ENCODE measurements around the gene SERPINE1.

Gene SERPINE1

GRCh38 chr7:101156866-101157589 lies 30.1 kb downstream of the SERPINE1 start:
- DNase-seq (ENCODE audit: low spot score) = no peak

- no peak for DNase-seq (ENCODE audit: low spot score)
Measured at GRCh38 chr7:101159696-101160674, 33.1 kb downstream of the SERPINE1 start.

DNA sequence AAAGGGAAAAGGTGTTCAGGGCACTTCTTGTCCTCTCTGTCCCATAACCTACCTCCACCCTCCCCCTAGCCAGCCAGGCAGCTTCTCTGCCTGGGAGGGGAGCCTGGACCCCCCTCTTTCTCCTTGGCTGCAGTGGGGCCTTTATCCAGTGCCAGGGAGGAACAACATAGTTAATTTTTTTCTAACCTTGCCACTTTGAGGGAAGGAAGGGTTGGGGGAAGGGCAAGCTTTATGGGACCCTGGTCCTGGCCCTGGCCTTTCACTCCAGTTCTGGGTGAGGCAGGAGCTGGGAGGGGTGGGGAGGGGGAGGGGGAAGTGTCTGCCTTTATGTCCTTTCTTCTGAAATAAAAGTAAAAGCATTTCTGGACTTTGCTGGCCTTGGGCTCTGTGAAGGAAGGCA lies 34.0 kb downstream of the SERPINE1 start:
- no peak for DNase-seq (ENCODE audit: low spot score)

GRCh38 chr7:101161692-101162471 lies 35.0 kb downstream of the SERPINE1 start:
- no peak for DNase-seq (ENCODE audit: low spot score)

GRCh38 chr7:101162551-101163278 lies 35.8 kb downstream of the SERPINE1 start:
- no peak for DNase-seq (ENCODE audit: low spot score)

DNA sequence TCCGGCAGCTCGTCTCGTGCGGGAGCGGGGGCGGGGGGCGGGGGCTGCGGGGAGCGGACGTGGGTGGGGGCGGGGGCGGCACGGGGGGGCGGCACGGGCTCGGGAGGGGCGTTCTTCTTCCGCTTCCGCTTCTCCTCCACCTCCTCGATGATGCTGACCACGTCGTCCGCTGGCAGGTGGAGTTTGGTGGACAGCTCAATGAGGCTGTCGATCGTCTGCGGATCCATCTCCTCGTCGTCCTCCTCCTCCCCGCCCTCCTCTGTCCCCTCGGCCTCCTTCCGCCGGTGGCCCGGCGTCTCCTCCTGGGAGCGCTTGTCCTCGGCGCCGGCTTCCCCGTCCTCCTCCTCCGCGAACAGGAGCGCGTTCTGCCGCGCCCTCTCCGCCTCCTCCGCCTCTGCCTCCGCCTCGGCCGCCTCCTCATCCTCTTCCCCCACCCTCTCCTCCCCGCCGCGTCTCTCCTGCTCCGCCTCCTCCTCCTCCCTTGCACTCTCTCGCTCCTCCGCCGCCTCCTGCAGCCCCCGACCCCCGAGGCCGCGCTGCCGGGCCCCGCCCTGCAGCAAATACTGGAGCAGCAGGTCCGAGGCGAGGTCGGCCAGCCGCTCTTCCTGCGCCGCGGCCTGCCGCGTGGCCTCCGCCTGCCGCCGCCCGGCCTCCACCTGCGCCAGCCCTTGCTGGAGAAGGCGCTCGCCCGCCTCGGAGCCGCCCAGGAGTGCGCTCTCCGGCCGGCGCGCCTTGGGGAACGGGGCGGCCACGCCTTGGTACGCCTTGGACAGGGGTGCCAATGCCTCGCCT lies 36.6 kb downstream of the SERPINE1 start:
- no peak for DNase-seq (ENCODE audit: low spot score)

DNA sequence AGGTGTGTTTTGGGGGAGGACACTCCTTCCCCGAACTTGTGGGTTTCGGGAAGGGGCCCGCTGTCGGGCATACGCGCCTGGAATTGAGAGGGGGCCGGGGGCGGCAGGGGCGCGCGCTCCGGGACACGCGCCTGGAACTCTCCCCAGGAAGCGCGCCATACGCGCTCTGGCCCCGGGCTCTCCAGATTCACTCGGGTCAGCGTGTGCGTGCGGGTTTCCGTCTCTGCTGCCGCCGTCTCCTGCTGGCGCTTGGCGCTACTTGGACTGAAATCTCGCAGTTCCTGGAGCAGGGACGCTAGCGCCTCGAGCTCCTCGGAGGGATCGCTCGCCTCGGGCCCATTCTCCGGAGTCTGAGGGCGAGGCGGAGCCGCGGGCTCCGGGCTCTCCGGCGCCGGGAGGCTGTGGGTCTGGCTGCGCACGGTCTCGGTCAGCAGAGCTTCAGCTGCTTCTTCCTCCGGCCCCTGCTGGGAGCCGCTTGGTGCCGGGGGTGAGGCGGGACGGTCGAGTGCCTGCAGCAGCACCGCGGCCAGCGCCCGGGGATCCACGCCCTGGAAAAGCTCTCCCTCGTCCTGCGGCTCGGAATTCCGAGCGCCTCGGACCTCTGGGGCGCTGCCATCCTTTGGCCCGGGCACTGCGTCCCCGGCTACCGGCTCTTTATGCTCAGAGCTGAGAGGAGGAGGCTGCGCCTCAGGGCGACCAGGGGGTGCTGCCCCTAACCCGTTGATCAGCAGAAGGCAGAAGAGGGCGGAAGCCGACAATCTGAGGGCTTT lies 37.4 kb downstream of the SERPINE1 start:
- no peak for DNase-seq (ENCODE audit: low spot score)

- peak; percentile 86 for DNase-seq (ENCODE audit: low spot score)
Measured at GRCh38 chr7:101165075-101165957, 38.4 kb downstream of the SERPINE1 start, which contains the start of gene VGF. Gene VGF, minus strand, starts transcription at chr7:101165569. Its CDS starts 726 bp downstream, at chr7:101164843.

DNA sequence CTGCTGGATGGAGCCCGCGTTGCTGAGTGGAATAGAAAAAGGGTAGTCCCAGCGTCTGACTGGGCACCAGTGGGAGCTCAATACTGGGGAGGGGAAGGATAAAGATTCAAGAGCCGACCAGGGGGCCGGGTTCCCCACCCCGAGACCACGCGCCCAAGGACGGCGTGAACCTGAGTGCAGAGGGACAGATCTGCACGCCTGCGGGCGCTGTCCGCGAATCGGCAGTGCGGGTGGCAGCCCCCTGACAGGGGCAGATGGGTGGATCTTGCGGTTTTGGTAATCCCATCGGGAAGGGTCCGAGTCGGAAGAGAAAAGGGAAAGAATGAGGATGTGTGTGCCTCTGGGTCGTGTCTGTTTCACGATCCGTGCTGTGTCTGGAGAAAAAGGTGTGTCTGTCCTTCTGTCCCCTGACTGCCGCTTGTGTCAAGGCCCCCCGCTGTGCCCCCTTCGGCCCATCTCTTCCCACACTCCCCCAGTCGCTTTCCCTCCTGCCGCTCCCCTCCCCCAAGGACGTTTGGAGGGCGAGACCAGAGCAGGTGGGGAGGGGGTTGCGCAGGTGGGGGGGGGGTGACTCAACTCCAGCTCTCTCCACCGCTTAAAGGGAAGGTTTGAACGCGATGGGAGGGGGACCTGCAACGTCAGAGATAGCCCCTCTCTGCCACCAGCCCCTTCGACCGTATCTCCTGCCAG lies 39.2 kb downstream of the SERPINE1 start:
- DNase-seq (ENCODE audit: low spot score) = no peak

- DNase-seq (ENCODE audit: low spot score) = no peak
Measured at GRCh38 chr7:101166648-101166908, 39.7 kb downstream of the SERPINE1 start.

DNA sequence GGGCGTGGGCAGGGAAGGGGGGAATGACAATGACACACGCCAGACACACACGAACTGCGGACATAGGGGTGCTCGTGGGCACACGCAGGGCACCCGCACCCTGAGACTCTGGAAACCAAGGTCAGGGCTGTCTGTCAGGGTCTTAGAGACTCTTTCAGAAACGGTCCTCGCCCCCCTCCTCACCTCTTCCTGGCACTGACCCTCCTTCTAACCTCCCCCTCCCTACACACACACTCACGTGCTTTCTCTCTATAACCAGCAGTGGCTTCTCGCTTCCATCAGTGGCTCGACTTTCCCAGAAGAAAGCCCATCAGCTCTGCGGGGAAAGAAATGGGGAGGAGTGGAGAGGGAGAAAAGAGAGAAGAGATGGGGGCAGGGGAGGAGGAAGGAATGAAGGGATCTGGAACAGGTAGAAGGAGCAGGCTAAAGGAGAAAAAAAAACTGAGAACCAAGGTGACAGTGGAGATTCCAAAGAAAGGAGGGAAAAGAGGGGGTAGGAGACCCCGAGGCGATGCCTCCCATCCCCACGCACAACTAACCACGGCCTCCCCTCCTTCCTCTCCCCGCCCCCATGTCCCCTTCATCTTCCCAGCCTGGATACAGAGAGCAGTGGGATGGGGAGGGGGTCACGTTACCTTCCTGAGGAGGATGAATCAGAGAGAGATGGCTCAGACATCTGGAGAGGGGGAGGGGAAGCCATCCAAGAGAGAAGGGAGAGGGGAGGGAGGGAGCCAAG lies 40.2 kb downstream of the SERPINE1 start:
- DNase-seq (ENCODE audit: low spot score) = no peak

DNA sequence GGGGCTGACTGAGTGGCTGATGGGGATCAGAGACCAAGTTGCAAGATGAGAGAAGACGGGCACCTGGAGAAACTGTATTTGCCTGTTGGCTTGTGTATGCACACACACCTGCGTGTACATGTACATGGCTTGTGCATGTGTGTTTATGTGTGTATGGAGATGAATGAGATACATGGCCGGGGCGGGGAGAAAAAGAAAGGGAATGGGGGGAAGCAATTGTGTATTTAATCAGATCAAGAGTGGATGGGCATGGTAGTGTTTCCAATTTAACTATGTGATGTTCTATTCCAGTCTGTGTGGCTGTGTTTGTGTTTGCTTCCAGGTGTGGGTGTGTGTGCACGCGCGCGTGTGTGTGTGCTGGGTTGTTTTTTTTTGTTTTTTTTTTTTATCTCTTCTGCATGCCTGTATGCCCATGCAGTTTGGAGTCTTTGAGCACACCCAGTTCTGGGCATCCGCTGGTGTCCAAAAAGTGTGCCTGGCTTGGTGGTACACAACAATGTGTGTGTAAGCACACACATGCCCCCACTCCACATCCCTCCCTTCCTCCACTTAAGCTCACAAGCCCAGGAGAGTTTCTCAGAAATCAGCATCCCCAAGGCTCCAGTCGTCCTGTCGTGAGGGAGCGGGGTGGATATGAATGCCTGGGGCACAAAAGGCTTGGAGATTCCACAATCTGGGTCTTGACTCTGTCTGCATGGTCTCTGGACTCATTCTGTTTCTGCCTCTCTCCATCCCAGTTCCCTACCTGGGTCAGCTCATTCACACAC lies 40.9 kb downstream of the SERPINE1 start:
- no peak for DNase-seq (ENCODE audit: low spot score)

- DNase-seq (ENCODE audit: low spot score) = no peak
Measured at GRCh38 chr7:101168412-101169049, 41.6 kb downstream of the SERPINE1 start.

- no peak for DNase-seq (ENCODE audit: low spot score)
Measured at GRCh38 chr7:101169110-101169837, 42.4 kb downstream of the SERPINE1 start.

GRCh38 chr7:101169838-101170551 lies 43.1 kb downstream of the SERPINE1 start:
- peak; percentile 66 for DNase-seq (ENCODE audit: low spot score)
